GM12891 (cell line): ENCODE results near the gene LHFPL2.

ENCODE experiments used
- PAX5 ChIP-seq: IDR thresholded peaks from 2 replicates; pipeline ENCODE4 v1.6.1; 2011; ENCODE audit warnings: low read length, moderate library complexity, mild to moderate bottlenecking; ENCODE audit not compliant: insufficient read depth, severe bottlenecking
- POLR2A ChIP-seq: IDR thresholded peaks from 2 replicates; pipeline ENCODE4 v1.6.1; 2011; ENCODE audit warnings: low read depth, low read length, control low read depth
- POLR2AphosphoS5 ChIP-seq: IDR thresholded peaks from 2 replicates; pipeline ENCODE4 v1.6.1; 2011; ENCODE audit warnings: low read depth, low read length, control low read depth
- POU2F2 ChIP-seq: IDR thresholded peaks from 2 replicates; pipeline ENCODE4 v1.6.1; 2011; ENCODE audit warnings: low read depth, mild to moderate bottlenecking, control low read depth, low read length, moderate library complexity
- SPI1 ChIP-seq: IDR thresholded peaks from 2 replicates; pipeline ENCODE4 v1.6.1; 2011; ENCODE audit warnings: low read depth, low read length, control low read depth
- TAF1 ChIP-seq: IDR thresholded peaks from 2 replicates; pipeline ENCODE4 v1.6.1; 2011; ENCODE audit warnings: low read depth, low read length, control low read depth

DNA sequence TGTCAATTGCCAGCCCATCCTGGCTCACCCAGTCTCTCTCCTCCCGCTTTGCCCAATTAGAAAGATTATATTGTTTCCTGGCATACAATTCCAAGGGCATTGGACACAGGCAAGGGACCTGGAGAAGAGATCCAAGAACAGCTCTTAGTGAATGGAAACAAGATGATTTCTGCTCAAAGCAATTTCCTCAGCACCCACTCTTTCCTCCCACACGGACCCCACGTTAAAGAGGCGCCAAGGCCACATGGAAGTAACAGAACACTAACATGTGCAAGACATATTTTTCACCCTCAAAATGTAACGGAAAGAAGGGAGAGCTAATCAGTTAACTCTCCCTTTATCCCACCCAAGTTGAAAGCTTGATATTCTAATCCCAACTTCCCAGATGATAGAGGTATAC, 111.2 kb downstream of the LHFPL2 start:
- no peak for TF ChIP-seq POLR2A
- TF ChIP-seq POLR2AphosphoS5, result no peak
- TF ChIP-seq SPI1, result no peak
- no peak for TF ChIP-seq POU2F2
- TF ChIP-seq TAF1, result no peak
- TF ChIP-seq PAX5, result no peak
